HL-60 (cell line): Measurements from ENCODE around the gene ESYT2.

Experiments
- DNase-seq, 2 experiments: peaks; one replicate each; pipeline ENCODE4 v3.0.0-alpha.2; 2010 to 2020; ENCODE audit warnings: low read depth in 1 of 2, low spot score in 1 of 2
- H3K27ac ChIP-seq: fragments of 250-450 bp; sonication (Bioruptor Pico); replicated peaks from 2 replicates; pipeline ENCODE4 v1.5.1; 2020; ENCODE audit warnings: mild to moderate bottlenecking, moderate library complexity
- H3K27me3 ChIP-seq: fragments of 250-450 bp; sonication (Bioruptor Pico); 2 replicates; pipeline ENCODE4 v1.5.1; 2021; ENCODE audit warnings: mild to moderate bottlenecking, moderate library complexity; ENCODE audit not compliant: insufficient read depth, poor library complexity, severe bottlenecking
- H3K4me3 ChIP-seq: replicated peaks from 2 replicates; pipeline ENCODE4 v1.5.1; 2011; ENCODE audit warnings: mild to moderate bottlenecking, control low read depth, low read length; ENCODE audit not compliant: insufficient read depth
- CTCF ChIP-seq: IDR thresholded peaks from one replicate; pipeline ENCODE4 v1.5.1; 2011; ENCODE audit warnings: low read length, control low read depth, inconsistent platforms; ENCODE audit not compliant: insufficient read depth
- GABPA ChIP-seq: IDR thresholded peaks from 2 replicates; pipeline ENCODE4 v1.6.1; 2012; ENCODE audit warnings: low read depth
- POLR2AphosphoS5 ChIP-seq: IDR thresholded peaks from 2 replicates; pipeline ENCODE4 v1.6.1; 2012; ENCODE audit warnings: low read depth
- REST ChIP-seq: IDR thresholded peaks from 2 replicates; pipeline ENCODE4 v1.6.1; 2012; ENCODE audit warnings: low read depth; ENCODE audit not compliant: insufficient replicate concordance
- SPI1 ChIP-seq: IDR thresholded peaks from 2 replicates; pipeline ENCODE4 v1.6.1; 2012; ENCODE audit warnings: low read depth, mild to moderate bottlenecking, borderline replicate concordance

Gene ESYT2

DNA sequence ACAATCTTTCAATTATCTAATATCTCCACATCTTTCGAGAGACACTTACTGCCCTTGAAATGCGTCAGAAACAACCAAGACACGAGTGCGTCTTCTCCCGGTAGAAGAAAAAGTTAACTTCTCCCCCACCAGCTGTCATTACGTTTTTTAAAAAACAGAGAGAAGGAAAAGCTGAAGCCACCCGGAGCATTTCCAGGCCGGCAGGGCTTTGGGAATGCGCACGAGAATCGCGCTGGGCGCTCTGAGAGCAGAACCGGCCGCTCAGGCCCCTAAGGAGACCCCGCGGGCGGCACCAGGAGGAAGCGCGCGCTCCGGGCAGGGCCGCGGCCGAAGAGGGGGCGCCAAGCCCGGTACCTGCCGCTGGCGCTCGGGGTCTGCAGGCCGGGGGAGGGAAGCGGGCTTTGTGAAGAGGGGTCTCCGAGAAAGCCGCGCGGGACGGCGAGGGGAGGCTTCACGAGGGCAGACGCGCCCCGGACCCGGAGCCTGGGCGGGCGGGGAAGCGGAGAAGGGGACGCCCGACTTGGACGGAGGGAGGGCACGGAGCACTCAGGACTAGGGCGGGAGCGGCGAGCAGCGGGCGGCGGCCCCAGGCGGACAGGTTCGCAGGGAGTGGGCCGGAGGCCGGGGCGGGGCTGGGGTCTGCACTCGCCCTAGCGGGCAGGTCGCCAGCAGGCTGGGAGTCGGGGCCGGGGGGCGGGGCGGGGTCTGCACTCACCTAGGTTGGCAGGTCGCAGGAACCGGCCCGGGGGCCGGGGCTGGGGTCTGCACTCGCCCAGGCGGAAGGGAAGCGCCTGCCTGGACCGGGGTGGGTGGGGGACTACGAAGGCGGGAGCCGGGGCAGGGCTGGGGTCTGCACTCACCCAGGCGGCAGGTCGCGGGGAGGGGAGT, 932 bp downstream of the ESYT2 start:
- Histone ChIP-seq H3K27ac (peak overlapping the region; percentile 77), H3K4me3 (peak overlapping the region; percentile 83), H3K27me3 (no peaks in the 10 kb centered on the region)
- TF ChIP-seq REST (no peak), CTCF (no peak), GABPA (no peak), POLR2AphosphoS5 (no peak), SPI1 (no peak)
- peak in 1 of 2 experiments; percentile 20 for DNase-seq

- Histone ChIP-seq H3K27ac (peak overlapping the region; percentile 77), H3K27me3 (no peaks in the 10 kb centered on the region), H3K4me3 (peak overlapping the region; percentile 83)
- DNase-seq = peak; percentile 72 to 78
- no peak for TF ChIP-seq REST
- no peak for TF ChIP-seq GABPA
- no peak for TF ChIP-seq CTCF
- no peak for TF ChIP-seq POLR2AphosphoS5
- no peak; the same call in 1 of the 2 replicates for TF ChIP-seq SPI1
Observed at GRCh38 chr7:158827411-158828132, 1.7 kb downstream of the ESYT2 start.

GRCh38 chr7:158825628-158826289, 3.5 kb downstream of the ESYT2 start:
- peak overlapping the region; percentile 84 for H3K27ac ChIP-seq
- H3K27me3 ChIP-seq = no peaks in the 10 kb centered on the region
- TF ChIP-seq SPI1 = no peak
- no peak for TF ChIP-seq CTCF
- no peak for TF ChIP-seq REST
- TF ChIP-seq GABPA = no peak
- TF ChIP-seq POLR2AphosphoS5 = no peak
- DNase-seq = no peak
- no peak overlapping the region for H3K4me3 ChIP-seq
